B cell (primary cell): ENCODE measurements around the gene TBC1D30.

Experiments used
- EZH2 ChIP-seq: IDR thresholded peaks from 2 replicates; pipeline ENCODE4 v1.6.1; 2012; ENCODE audit warnings: borderline replicate concordance, low read depth, mild to moderate bottlenecking, moderate library complexity, low read length; ENCODE audit not compliant: insufficient read depth, poor library complexity, severe bottlenecking
- TF ChIP-seq, protein P1 (sequence below): fragments of 200-600 bp; IDR thresholded peaks from one replicate; pipeline ENCODE4 v1.8.0; 2022; ENCODE audit warnings: antibody characterized with exemption, mild to moderate bottlenecking

DNA sequence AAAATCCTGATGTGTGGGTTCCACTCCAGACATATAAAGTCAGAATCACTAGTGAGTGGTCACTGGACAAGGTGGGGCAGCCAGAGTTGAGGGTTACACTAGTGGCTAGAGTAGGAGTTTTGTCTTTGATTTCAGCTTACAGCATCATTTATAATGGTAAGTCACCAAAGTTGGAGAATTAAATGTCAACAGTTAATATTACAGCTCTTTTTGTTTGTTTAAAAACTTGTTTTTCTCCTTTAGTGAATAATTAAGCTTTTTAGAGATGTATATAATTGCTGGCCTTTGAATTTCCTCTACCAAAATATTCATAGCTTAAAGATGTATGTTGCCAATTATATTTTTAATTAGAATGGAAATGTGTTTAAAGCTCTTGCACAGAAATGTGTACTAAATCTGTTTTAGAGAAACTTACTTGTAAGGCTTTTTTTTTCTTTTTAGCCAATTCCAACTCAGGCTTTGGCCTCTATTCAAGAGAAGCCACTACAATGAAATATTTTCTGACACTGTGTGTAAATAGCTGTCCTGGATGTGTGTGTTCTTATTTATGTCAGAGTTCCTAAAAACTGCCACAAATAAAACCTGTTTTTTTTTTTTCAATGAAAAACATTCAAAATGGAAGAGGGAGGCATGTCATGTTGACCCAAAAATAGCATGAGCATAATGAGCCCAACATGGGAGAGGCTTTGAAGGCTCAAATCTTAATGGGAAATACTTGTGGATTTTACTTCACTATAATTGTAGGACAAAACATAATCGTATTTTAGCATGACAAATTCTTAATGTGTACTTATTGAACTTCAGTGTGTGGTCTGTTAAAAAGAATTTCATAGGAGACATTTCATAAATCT lies 92.2 kb downstream of the TBC1D30 start:
- TF ChIP-seq, protein P1, sequence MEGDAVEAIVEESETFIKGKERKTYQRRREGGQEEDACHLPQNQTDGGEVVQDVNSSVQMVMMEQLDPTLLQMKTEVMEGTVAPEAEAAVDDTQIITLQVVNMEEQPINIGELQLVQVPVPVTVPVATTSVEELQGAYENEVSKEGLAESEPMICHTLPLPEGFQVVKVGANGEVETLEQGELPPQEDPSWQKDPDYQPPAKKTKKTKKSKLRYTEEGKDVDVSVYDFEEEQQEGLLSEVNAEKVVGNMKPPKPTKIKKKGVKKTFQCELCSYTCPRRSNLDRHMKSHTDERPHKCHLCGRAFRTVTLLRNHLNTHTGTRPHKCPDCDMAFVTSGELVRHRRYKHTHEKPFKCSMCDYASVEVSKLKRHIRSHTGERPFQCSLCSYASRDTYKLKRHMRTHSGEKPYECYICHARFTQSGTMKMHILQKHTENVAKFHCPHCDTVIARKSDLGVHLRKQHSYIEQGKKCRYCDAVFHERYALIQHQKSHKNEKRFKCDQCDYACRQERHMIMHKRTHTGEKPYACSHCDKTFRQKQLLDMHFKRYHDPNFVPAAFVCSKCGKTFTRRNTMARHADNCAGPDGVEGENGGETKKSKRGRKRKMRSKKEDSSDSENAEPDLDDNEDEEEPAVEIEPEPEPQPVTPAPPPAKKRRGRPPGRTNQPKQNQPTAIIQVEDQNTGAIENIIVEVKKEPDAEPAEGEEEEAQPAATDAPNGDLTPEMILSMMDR: no peak
- no peak for TF ChIP-seq EZH2
